ENCODE results near the gene FOXQ1. TPM values are rescaled to one million over a fixed set of nuclear protein-coding genes. Genes with fewer than 3 reads are reported as not detected.

FOXQ1 gene
- total and polyA plus RNA-seq, 2 donors (not counting 3 experiments of a cell fraction or from before 2014, with no cell fraction given), result not detected

DNA sequence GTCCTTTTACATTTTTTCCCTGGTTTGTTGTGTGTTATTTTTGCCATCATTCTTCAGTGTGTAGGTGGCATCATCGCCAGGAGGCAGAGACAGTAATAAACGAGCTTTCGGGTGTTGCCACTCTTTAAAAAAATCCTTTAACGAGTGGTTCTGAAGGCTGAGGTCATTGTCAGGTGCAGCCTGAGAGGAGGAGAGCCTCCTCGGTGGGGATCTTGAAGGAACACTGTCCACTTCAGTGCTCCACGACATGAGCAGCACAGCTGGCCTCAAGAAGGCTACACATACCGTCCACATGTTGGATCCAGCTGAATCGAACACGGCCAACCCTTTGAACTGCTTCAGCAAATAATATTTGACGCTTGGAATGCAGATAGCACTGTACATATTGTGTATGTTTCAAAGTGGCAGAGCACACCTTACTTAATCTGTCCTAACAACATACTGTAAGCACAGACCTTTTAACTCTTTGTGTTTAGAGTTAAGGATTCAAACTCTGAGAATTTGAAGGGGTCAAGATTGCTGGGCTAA is 48.0 kb upstream of the FOXQ1 start:
- Histone ChIP-seq H3K27ac (ENCODE audit: insufficient read depth, low read depth, low read length) (no peak overlapping the region), H3K4me2 (ENCODE audit: insufficient read depth, low read length) (no peak overlapping the region), H3K4me1 (ENCODE audit: control insufficient read depth, extremely low read depth, insufficient read depth, low read length) (no peaks in the 10 kb centered on the region), H3K9me3 (replicated peaks; ENCODE audit: control insufficient read depth, insufficient read depth, low read length) (no peaks in the 10 kb centered on the region), H3K9me1 (replicated peaks; ENCODE audit: control insufficient read depth, extremely low read depth, insufficient read depth, low read length) (no peaks in the 10 kb centered on the region), H3K36me3 (ENCODE audit: control insufficient read depth in 2 of 2, extremely low read depth in 1 of 2, insufficient read depth in 2 of 2, low read length in 2 of 2) (no peaks in the 10 kb centered on the region), H3K79me2 (ENCODE audit: control insufficient read depth, insufficient read depth, low read length) (no peaks in the 10 kb centered on the region), H3K27me3 (ENCODE audit: control insufficient read depth in 2 of 2, insufficient read depth in 2 of 2, low read length in 2 of 2) (no peaks in the 10 kb centered on the region), H3K9ac (replicated peaks; ENCODE audit: extremely low read depth, insufficient read depth, low read length) (no peak overlapping the region), H2AFZ (ENCODE audit: low read depth, low read length) (no peak overlapping the region), H4K20me1 (replicated peaks; ENCODE audit: control insufficient read depth, extremely low read depth, insufficient read depth, low read length) (no peaks in the 10 kb centered on the region), H3K4me3 (replicated peaks in 1 of 3; ENCODE audit: insufficient read depth in 1 of 3, low read depth in 1 of 3, low read length in 3 of 3) (no peak overlapping the region)
- no TSS peak for BruUV-seq (replicated peaks)
- FAIRE-seq, result no peak
- TF ChIP-seq JUN (IDR thresholded peaks at IDR 0.05; ENCODE audit: borderline replicate concordance, insufficient read depth, insufficient read length, low read depth) (no peak), EZH2 (IDR thresholded peaks at IDR 0.05; ENCODE audit: borderline replicate concordance, low read depth, low read length, severe bottlenecking) (no peak), MYC (IDR thresholded peaks at IDR 0.05; ENCODE audit: low read depth, low read length) (no peak), POLR2A (IDR thresholded peaks at IDR 0.05; ENCODE audit: low read depth, low read length) (no peak), GATA2 (IDR thresholded peaks at IDR 0.05; ENCODE audit: insufficient read depth, insufficient read length, low read depth, low read length) (no peak), FOS (IDR thresholded peaks at IDR 0.05; ENCODE audit: borderline replicate concordance, insufficient read depth, low read length) (no peak), POLR2AphosphoS5 (IDR thresholded peaks at IDR 0.05; ENCODE audit: insufficient read depth, low read depth, low read length) (no peak)
- TF ChIP-seq, protein P1, sequence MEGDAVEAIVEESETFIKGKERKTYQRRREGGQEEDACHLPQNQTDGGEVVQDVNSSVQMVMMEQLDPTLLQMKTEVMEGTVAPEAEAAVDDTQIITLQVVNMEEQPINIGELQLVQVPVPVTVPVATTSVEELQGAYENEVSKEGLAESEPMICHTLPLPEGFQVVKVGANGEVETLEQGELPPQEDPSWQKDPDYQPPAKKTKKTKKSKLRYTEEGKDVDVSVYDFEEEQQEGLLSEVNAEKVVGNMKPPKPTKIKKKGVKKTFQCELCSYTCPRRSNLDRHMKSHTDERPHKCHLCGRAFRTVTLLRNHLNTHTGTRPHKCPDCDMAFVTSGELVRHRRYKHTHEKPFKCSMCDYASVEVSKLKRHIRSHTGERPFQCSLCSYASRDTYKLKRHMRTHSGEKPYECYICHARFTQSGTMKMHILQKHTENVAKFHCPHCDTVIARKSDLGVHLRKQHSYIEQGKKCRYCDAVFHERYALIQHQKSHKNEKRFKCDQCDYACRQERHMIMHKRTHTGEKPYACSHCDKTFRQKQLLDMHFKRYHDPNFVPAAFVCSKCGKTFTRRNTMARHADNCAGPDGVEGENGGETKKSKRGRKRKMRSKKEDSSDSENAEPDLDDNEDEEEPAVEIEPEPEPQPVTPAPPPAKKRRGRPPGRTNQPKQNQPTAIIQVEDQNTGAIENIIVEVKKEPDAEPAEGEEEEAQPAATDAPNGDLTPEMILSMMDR (IDR thresholded peaks at IDR 0.05; ENCODE audit: extremely low read depth in 1 of 2, insufficient read depth in 1 of 2, low read depth in 1 of 2, low read length in 2 of 2), result no peak
- TF ChIP-seq, protein P2, sequence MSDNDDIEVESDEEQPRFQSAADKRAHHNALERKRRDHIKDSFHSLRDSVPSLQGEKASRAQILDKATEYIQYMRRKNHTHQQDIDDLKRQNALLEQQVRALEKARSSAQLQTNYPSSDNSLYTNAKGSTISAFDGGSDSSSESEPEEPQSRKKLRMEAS (IDR thresholded peaks at IDR 0.05; ENCODE audit: insufficient read depth, insufficient read length), result no peak
- POLR2A ChIA-PET, result no interaction called here
- CTCF ChIA-PET, result no interaction called here
- intact Hi-C loops (cut with micrococcal nuclease) (loop anchor here (1.0 kb wide), 1 partner anchor 117 kb away; no protein-coding TSS in a partner anchor), dilution Hi-C loops (cut with MboI; ENCODE audit: extremely low pct_ligation_motif_present, low sequenced_read_pairs) (no loop called here)
- no peak for DNase-seq (ENCODE audit: low read depth, low spot score)

All from endothelial cell of umbilical vein (primary cell).